Stimulated activated CD8-positive, alpha-beta memory T cell treated with anti-CD3 and anti-CD28 coated beads, Interleukin-4, amount 100 ng/mL, for 24 hours (primary cell): ENCODE measurements around the gene KCNJ2.

Experiments used
- DNase-seq: peaks from one replicate; pipeline ENCODE4 v3.0.0-alpha.2; 2020; ENCODE audit warnings: low read depth

The KCNJ2 gene

DNA sequence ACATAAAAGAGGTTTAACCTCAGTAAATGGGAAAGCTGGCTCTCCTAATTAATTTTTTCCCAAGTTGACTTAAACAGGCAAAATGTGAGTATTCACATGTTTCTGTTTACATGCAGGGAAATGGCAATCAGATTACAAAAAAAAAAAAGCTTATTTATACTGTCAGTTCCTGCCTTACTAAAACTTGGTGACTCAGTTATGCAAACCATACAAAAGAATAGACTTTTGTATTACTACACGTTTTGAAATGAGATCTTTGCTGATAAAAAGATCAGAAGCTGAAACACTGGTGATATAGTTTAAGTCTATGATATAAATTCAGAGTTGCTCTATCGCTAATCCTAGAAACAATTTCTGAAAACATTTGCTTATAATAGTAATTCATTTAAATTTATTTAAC lies 9.4 kb upstream of the KCNJ2 start:
- DNase-seq, result no peak

GRCh38 chr17:70161519-70161918 lies 7.8 kb upstream of the KCNJ2 start:
- no peak for DNase-seq

- DNase-seq, result no peak
Measured at GRCh38 chr17:70165383-70165782, 3.9 kb upstream of the KCNJ2 start.

GRCh38 chr17:70166615-70167014 lies 2.7 kb upstream of the KCNJ2 start:
- DNase-seq, result no peak

DNA sequence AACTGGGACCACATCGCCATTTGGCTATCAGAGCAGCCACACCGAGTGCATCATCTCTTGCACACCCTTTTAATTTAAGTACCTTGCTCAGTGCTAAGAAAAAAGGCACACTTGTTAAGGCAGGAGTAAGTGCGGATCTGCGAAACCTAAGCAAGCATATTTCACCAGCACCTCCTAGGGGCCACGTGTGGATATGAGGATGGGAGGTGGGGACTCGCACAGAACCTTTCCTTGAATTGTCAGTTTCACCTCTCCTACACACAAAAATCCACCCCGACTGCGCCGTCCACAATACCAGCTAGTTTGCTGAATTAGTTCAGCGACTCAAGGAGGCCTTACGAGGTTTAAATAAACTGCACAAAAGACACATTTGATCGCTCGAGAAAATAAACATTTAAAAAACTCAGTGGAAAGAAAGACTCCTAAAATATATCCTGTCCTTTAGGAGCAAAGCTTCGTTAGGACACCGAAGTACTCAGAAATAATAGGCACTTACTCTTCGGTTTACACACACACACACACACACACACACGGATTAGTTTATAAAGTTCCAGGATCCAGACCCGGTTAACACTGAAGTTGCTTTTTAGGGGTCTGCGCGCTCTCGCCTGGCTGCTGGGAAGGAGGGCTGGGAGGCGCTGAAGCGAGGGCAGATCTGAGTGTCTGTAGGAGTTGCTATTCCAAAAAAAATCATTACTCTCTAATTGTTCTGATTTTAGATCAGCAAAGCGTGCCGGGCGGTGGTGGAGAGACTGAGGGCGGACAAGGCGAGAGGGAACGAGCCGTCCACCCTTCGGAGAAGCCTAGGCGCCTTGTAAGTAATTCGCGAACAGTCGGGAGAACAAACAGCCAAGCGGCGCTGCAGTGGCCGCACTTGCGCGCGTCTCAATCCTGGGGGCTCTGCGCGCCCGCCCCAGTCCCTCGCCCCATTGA lies 1.0 kb upstream of the KCNJ2 start:
- DNase-seq, result no peak

DNA sequence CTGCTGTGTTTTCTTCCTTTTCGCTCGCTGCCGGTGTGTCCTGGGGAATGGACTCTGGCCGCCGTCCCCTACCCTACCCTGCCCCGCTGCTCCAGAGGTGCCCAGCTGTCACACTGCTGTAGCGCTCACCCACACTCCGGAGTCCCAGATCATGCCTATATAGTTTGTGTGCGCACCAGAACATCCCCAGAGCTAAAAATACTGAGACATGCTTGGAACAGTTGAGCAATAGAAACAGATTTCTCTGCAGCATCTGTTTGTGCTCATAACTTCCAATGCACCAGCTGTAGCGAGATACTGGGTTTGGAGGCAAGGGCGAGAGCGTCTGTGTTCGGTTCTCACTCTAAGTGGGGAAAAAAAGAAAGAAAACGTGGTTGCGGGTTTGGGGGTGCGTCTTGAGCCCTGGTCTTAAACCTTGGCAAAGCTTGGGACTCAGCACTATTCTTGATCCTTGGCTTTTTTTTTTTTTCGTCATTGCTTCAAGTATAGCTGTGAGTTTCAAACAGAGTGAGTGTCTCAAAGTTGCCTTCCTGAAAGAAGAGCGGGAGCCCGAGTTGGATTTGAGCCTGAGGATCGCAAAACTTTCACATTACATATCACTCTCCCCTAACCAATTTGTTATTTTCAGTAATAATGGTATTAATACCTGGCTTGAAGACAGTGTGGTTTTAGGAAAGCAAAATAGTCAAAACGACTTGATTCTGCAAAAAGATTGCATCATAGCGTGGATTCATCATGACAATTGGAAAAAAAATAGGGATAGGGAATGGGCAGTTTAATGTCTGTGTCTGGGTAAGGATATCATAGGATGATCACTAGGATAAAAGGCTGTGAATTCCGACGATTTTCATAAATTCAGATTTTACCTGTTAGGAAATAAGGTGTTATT lies 621 bp downstream of the KCNJ2 start:
- no peak for DNase-seq

DNA sequence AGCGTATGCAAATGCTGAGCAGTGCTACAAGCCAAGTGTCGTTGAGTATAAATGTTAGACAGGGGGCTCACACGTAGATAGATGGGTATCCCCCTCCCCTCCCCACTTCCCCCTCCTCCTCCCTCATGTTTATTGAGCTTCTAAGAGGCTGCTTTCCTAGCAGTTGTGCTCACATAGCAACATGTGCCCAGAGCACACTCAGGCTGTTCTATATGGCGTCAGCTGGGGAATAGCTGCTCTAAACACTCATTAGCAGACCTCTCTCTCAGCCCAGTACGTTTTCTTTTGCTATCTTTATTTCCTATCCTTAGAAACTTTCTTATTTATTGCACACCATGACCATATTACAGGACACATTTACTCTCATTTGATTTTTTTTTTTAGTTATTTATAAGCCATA lies 1.8 kb downstream of the KCNJ2 start:
- DNase-seq, result no peak

- no peak for DNase-seq
Measured at GRCh38 chr17:70172449-70172848, 3.1 kb downstream of the KCNJ2 start.

GRCh38 chr17:70172923-70173322 lies 3.6 kb downstream of the KCNJ2 start:
- no peak for DNase-seq

DNA sequence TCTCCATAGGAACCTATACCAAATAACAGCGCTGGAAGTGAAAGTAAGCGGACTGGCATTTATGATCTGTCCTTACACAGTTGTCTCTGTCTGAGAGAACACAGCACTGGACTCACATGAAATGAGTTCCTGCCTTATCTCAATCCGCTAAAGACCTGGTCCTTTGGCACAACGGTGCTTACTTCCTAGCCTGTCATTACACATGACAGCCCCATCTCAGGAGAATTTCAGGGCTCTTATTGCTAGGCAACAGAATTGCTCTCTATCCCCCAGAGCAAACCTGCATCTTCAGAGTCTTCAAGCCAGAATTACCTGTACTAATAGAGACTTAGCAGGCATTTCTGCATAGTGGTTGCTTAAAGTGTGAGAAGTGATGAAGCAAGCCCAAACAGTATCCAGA lies 4.3 kb downstream of the KCNJ2 start:
- DNase-seq, result no peak

DNA sequence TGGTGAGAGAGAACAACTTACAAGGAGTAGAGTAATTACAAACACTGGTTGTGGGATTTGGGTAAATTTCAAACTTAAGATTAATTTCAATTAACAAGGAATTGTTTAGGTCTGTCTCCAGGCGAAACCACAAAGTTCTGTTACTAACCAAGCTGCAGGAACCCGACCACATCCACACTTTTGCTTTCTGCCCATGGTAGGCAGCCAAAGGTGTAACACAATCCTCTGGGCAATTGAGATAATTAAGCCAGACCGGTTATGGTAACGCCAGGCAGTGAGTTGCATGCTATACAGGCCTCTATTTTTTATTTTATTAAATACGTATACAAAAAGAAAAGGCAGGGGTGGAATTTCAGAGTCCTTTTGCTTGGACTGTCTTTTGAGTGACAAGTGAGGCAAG lies 12.0 kb downstream of the KCNJ2 start:
- no peak for DNase-seq

- DNase-seq, result no peak
Measured at GRCh38 chr17:70181866-70182265, 12.5 kb downstream of the KCNJ2 start.

- no peak for DNase-seq
Measured at GRCh38 chr17:70183508-70183907, 14.2 kb downstream of the KCNJ2 start.

- DNase-seq, result no peak
Measured at GRCh38 chr17:70184207-70184606, 14.9 kb downstream of the KCNJ2 start.

GRCh38 chr17:70184770-70185169 lies 15.4 kb downstream of the KCNJ2 start:
- DNase-seq, result no peak

GRCh38 chr17:70185285-70185684 lies 16.0 kb downstream of the KCNJ2 start:
- DNase-seq, result no peak

GRCh38 chr17:70187383-70187782 lies 18.1 kb downstream of the KCNJ2 start:
- DNase-seq, result no peak

DNA sequence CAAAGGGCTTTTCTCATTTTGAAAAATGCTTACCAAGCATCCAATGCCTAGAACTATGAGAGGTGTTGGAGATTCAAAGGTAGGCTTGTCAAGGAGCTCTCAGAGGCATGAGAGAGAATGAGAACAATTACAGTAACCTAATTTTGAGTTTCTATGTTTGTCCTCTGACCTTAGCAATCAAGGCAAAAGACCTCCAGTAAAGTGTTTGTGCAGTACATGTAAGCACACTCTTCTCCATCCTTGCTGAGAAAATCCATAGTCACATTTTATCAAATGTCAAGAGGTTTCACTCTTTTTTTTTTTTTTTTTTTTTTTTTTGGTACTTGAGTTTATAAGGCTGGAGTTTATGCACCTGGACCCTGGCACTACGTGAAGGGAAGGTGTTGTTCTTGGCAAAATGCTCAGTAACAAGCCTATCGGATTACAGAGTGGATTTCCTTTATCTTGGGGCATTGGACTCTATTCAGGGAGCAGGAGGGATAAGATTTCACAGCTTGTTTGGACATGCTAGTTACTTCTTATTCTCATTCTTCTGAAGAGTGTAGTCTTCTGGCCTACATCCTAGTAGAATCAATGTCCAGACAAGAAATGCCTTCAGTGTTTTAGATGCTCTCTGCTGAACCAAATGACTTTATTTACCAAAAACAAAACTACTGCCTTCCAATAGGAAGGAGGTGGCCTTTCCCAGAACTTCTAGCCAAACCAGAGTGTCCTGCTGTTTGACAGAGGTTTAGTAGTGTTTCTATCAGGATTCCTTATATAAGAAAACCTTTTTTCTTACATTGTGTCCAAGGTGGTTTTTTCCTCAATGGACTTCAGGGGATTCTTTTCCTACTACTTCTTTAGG lies 21.9 kb downstream of the KCNJ2 start:
- DNase-seq, result no peak

GRCh38 chr17:70195091-70195490 lies 25.8 kb downstream of the KCNJ2 start:
- DNase-seq, result no peak

DNA sequence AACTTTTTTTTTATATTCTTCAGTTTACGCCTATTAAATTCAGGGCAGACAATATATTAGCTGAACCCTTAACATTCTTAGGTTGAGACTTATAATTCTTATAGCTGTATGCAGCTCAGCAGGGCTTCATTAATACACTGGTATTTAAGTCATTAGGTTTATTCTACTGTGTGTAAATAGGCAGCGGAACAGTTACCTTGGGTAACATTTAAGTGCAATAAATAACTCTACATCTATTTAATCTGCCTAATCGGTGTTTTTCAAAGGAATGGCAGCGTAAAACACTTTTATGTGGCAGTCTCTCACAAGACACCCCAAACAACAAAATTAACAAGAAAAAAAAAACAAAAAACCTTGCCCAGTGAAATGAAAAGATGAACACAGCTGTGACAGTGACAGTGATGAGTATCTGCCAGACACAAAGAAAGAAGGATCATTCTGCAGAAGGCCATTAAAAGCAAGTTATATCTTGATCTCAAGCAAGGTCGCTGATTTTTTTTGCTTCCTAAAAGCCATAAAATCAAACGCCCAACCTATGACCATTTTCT lies 32.6 kb downstream of the KCNJ2 start:
- no peak for DNase-seq

DNA sequence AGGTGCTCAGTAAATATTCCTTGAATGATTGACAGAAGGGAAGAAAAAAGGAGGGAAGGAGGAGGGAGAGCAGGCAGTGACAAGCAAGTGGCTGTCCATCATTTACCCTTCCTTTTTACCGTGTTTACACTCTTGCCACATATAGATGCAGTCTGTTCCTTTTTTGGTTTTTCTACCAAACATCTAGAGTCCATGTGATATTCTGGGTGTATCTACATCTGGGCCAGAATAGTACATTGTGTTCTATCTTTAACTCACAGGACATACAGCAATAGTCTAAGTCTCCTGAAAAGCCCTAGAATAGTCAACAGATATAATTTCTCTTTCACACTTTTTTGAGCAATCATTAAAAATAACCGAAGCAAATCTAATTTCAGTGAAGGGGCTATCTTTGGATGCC lies 33.5 kb downstream of the KCNJ2 start:
- DNase-seq, result no peak

GRCh38 chr17:70204431-70204830 lies 35.1 kb downstream of the KCNJ2 start:
- DNase-seq, result no peak
